Erythroblast (primary cell): ENCODE data around the gene CBX2.

ENCODE experiments used
- GATA1 ChIP-seq: IDR thresholded peaks from 2 replicates; pipeline ENCODE4 v1.6.1; 2011; ENCODE audit warnings: low read depth, mild to moderate bottlenecking, control low read depth, low read length, moderate library complexity
- POLR2A ChIP-seq: IDR thresholded peaks from 2 replicates; pipeline ENCODE4 v1.6.1; 2011; ENCODE audit warnings: mild to moderate bottlenecking, low read length

- no peak for TF ChIP-seq POLR2A
- no peak for TF ChIP-seq GATA1
Observed at GRCh38 chr17:79785017-79785899, 7.3 kb downstream of the CBX2 start.
